Activated CD8-positive, alpha-beta T cell treated with anti-CD3 and anti-CD28 coated beads for 36 hours (primary cell): ENCODE measurements around the gene VPS26A. TPM values are rescaled to one million over a fixed set of nuclear protein-coding genes. Genes with fewer than 3 reads are reported as not detected.

ENCODE experiments used
- ATAC-seq: fragments of 200-7000 bp; cut with Tn5 transposase; one replicate; pipeline ENCODE4 v1.10.0; 2021; ENCODE audit warnings: mild to moderate bottlenecking, moderate library complexity
- CTCF ChIA-PET: fragments of 350-600 bp; sonication (Branson Sonifier 250); formaldehyde crosslinking; loops from one replicate; lab custom pipeline; 2021; ENCODE audit warnings: antibody characterized with exemption; lab: Charles Lee
- POLR2A ChIA-PET: fragments of 350-600 bp; sonication (Branson Sonifier 250); formaldehyde crosslinking; loops from one replicate; lab custom pipeline; 2021; ENCODE audit warnings: antibody characterized with exemption; lab: Charles Lee
- DNase-seq: peaks from one replicate; pipeline ENCODE4 v3.0.0-alpha.2; 2020
- H3K27ac Mint-ChIP-seq: one replicate; pipeline ENCODE4 v1.8.0; 2021; ENCODE audit warnings: mild to moderate bottlenecking, mixed read lengths
- H3K27me3 Mint-ChIP-seq: one replicate; pipeline ENCODE4 v1.8.0; 2021; ENCODE audit warnings: mixed read lengths
- H3K36me3 Mint-ChIP-seq: one replicate; pipeline ENCODE4 v1.8.0; 2021; ENCODE audit warnings: low read depth, mixed read lengths
- H3K4me1 Mint-ChIP-seq: one replicate; pipeline ENCODE4 v1.8.0; 2021; ENCODE audit warnings: low read depth, mixed read lengths
- H3K4me3 Mint-ChIP-seq: one replicate; pipeline ENCODE4 v1.8.0; 2021; ENCODE audit warnings: mild to moderate bottlenecking, moderate library complexity, mixed read lengths
- H3K9me3 Mint-ChIP-seq: one replicate; pipeline ENCODE4 v1.8.0; 2021; ENCODE audit warnings: mixed read lengths
- intact Hi-C: fragments of 100-400 bp; cut with micrococcal nuclease; formaldehyde crosslinking; loops from one replicate; pipeline ENCODE4 v1.10.0; 2022
- total RNA-seq, 2 experiments: library from RNA; stranded (reverse); gene quantifications; one replicate each; pipeline ENCODE4 v1.2.3, GENCODE V29; 2021
- TF ChIP-seq, protein P1 (sequence below): fragments of 200-600 bp; IDR thresholded peaks from one replicate; pipeline ENCODE4 v1.8.0; 2022; ENCODE audit warnings: antibody characterized with exemption, mild to moderate bottlenecking

The VPS26A gene
- total RNA-seq, 2 experiments from 2014 or later, result 33.1 to 34.5 TPM

DNA sequence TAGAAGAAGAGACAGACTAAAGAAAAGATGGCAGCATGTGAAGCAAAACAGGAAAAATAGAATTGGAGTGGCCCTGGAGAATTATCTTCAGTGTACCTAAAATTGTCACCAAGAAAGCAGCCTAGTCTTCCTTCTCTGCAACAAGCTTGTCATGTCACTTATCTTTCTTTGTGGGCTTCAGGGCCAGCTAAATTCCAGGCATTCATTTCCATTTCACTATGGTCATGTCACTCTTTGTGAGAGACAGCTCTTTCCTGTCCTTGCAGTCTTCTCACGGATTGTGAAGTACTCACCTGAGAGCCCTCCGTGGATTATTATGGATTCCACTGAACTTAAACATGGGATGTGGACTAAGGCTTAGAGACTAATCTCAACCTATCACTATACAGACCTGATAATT lies 87.1 kb downstream of the VPS26A start:
- no peaks in the 10 kb centered on the region for H3K27me3 Mint-ChIP-seq
- ChIA-PET POLR2A (interaction anchor here (1.4 kb wide), 1 partner anchor 12 kb away, joined by 4 read pairs; no protein-coding TSS in a partner anchor), CTCF (interaction anchor here (0.7 to 1.9 kb wide), 3 partner anchors 9 to 258 kb away, joined by 3 to 5 read pairs (median 3); partner anchors contain the start of gene HKDC1)
- peaks cover 19% of the 10 kb centered on the region for H3K36me3 Mint-ChIP-seq
- TF ChIP-seq, protein P1, sequence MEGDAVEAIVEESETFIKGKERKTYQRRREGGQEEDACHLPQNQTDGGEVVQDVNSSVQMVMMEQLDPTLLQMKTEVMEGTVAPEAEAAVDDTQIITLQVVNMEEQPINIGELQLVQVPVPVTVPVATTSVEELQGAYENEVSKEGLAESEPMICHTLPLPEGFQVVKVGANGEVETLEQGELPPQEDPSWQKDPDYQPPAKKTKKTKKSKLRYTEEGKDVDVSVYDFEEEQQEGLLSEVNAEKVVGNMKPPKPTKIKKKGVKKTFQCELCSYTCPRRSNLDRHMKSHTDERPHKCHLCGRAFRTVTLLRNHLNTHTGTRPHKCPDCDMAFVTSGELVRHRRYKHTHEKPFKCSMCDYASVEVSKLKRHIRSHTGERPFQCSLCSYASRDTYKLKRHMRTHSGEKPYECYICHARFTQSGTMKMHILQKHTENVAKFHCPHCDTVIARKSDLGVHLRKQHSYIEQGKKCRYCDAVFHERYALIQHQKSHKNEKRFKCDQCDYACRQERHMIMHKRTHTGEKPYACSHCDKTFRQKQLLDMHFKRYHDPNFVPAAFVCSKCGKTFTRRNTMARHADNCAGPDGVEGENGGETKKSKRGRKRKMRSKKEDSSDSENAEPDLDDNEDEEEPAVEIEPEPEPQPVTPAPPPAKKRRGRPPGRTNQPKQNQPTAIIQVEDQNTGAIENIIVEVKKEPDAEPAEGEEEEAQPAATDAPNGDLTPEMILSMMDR, result no peak
- H3K4me1 Mint-ChIP-seq, result peaks cover 36% of the 10 kb centered on the region
- H3K4me3 Mint-ChIP-seq, result no peak overlapping the region
- no peak for ATAC-seq
- no peak for DNase-seq
- intact Hi-C loops, result no loop called here
- no peak overlapping the region for H3K27ac Mint-ChIP-seq
- no peaks in the 10 kb centered on the region for H3K9me3 Mint-ChIP-seq

DNA sequence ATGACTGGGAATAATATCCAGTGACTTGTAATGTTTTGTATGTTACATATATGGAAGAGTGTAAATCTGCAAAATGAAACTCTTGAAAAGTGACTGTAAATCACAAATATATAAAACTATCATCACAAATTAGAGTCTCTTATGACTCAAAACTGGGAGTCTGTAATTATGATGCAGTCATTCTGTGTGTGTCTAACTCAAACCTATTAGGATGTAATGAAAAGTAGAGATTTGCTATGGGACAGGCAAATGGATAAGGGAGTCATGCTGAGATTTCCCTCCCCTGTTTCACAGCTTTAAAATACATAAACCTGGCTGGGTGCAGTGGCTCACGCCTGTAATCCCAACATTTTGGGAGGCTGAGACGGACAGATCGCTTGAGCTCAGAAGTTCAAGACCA lies 87.5 kb downstream of the VPS26A start:
- no peak overlapping the region for H3K27ac Mint-ChIP-seq
- ChIA-PET POLR2A (interaction anchor here (1.4 kb wide), 1 partner anchor 11 kb away, joined by 4 read pairs; no protein-coding TSS in a partner anchor), CTCF (interaction anchor here (0.7 to 1.9 kb wide), 3 partner anchors 11 to 69 kb away, joined by 3 to 5 read pairs (median 3); no protein-coding TSS in a partner anchor)
- H3K36me3 Mint-ChIP-seq, result peaks cover 14% of the 10 kb centered on the region
- TF ChIP-seq, protein P1, result no peak
- no peak for DNase-seq
- H3K9me3 Mint-ChIP-seq, result no peaks in the 10 kb centered on the region
- peaks cover 32% of the 10 kb centered on the region for H3K4me1 Mint-ChIP-seq
- intact Hi-C loops, result no loop called here
- no peak for ATAC-seq
- H3K27me3 Mint-ChIP-seq, result no peaks in the 10 kb centered on the region
- no peak overlapping the region for H3K4me3 Mint-ChIP-seq

DNA sequence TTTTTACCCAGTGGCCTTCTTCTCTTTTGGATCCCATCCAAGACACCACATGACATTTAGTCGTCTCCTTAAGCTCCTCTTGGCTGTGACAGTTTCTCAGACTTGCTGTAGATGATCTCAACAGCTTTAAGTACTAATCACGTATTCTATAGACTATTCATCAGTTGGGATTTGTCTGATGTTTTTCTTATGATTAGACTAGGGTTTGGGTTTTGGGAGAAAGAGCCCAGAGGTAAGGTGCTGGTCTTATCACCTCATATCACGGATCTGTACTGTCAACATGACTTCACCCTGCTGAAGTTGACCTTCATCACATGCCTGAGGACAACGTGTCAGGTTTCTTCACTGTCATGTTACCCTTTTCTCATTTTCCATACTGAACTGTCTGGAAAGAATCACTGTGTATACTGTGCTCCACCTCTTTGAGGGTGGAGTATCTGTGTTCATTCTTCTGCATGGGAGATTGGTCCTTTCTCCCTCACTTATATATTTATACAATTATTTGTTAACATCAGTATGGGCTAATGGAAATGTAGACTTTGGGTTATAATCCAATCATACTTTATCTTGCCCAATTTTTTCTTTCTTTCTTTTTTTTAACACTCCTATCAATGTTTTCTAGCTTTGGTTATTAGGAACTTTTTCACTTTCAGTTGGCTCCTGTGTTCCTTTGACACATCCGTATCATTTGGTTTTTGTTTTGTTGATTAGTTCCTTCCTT lies 89.8 kb downstream of the VPS26A start:
- H3K9me3 Mint-ChIP-seq, result no peaks in the 10 kb centered on the region
- DNase-seq (no peak), ATAC-seq (peak; percentile 17)
- TF ChIP-seq, protein P1, result no peak
- H3K36me3 Mint-ChIP-seq, result peaks cover 2% of the 10 kb centered on the region
- peaks cover 32% of the 10 kb centered on the region for H3K4me1 Mint-ChIP-seq
- H3K27me3 Mint-ChIP-seq, result no peaks in the 10 kb centered on the region
- intact Hi-C loops, result no loop called here
- CTCF ChIA-PET, result interaction anchor here (0.8 to 1.7 kb wide), 2 partner anchors 10 to 64 kb away, joined by 3 to 5 read pairs; no protein-coding TSS in a partner anchor
- H3K27ac Mint-ChIP-seq, result no peak overlapping the region
- no peak overlapping the region for H3K4me3 Mint-ChIP-seq
- POLR2A ChIA-PET, result interaction anchor here (0.8 to 1.6 kb wide), 3 partner anchors 9 to 14 kb away, joined by 3 to 6 read pairs (median 3); no protein-coding TSS in a partner anchor

DNA sequence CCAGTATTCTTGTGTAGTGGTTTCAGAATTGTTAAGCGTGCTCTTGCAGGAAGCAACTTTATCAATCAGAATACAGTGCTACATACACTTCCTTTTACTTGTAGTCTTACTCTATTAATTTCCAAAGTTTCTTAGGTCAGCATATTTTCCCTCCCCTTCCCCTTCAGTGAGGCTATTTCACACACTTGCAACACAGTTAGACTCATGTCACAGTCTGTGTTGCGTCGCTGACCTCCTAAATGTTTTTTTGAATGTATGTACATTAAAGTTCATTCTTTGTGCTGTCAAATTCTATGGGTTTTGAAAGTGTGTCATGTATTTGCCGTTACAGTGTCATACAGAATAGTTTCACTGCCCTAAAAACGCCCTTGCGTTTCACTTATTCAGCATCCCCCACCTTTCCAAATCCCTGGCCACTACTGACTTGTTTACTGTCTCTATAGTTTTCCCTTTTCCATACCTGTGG lies 90.7 kb downstream of the VPS26A start:
- intact Hi-C loops, result no loop called here
- no peak overlapping the region for H3K27ac Mint-ChIP-seq
- POLR2A ChIA-PET, result interaction anchor here (0.6 to 1.2 kb wide), 2 partner anchors 13 to 207 kb away, joined by 4 read pairs; no protein-coding TSS in a partner anchor
- H3K4me3 Mint-ChIP-seq, result no peak overlapping the region
- CTCF ChIA-PET, result no interaction called here
- H3K4me1 Mint-ChIP-seq, result peaks cover 28% of the 10 kb centered on the region
- H3K36me3 Mint-ChIP-seq, result no peaks in the 10 kb centered on the region
- ATAC-seq, result no peak
- H3K9me3 Mint-ChIP-seq, result no peaks in the 10 kb centered on the region
- no peak for DNase-seq
- H3K27me3 Mint-ChIP-seq, result no peaks in the 10 kb centered on the region
- TF ChIP-seq, protein P1, result no peak
